Activated CD4-positive, alpha-beta T cell treated with anti-CD3 and anti-CD28 coated beads for 48 hours (primary cell): ENCODE measurements around the gene CRADD.
"Not testable (repeated sequence)": the region's sequence is repeated elsewhere in the genome, so short reads cannot be mapped to it uniquely, and the experiment has no call there.

Source experiments
- DNase-seq: peaks from one replicate; pipeline ENCODE4 v3.0.0-alpha.2; 2020

The CRADD gene

DNA sequence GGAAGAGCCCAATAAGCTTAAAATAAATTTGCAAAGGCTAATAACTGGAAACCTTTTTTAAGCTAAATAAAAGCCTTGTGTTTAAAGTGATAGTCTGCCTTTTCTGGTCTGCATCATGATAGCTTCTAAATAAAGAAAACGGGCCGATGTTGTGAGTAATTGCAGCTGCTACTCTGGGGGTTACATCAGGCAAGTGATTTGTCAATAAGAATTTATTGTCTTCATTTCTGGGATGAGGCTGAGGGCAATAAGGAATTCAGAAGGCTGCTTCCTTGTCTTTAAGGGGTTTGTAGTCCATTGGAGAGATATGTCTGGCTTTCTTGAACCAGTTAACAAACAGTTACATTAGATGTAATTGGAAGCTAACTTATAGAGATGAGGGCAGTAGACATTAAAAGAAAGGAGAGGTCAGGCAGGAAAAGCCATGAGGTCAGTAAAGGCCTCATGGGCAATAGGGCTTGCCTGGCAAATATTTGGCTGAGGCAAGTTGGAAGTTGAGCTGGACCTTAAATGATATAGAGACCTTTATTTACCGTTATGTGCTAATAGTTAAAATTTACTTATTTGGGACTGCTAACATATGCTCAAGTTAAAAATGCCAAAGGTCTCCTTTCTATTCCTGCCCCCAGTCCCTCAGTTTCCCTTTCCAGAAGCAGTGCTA lies 85.0 kb downstream of the CRADD start:
- no peak for DNase-seq

DNA sequence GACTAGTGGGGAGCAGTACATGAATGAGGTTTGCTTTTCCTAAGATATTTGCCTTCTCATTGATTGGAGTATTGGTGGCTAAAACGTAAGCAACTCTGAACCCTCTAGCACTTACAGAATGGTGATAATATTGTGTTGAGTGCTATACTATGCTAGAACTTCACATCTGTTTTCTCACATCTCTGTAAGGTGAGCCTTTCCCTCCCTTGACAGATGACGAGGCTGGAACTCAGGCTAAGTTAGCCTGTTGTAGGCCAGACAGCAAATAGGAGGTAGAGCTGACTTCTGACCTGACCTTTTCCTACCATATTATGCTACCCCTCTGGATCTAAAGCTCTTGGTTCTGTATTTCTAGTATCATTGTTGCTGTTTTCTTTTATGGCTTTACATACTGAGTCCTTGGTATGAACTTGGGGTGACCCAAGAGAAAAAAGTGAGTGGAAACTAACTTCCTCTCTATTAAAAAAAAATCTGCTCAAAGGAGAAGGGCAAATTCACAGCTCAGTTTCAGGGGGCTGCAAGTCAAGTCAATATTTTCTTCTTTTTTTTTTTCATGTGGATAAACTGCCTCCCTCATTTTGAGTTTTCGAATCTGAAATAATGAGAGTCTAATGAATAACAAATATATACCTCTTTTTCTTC lies 85.9 kb downstream of the CRADD start:
- no peak for DNase-seq

DNA sequence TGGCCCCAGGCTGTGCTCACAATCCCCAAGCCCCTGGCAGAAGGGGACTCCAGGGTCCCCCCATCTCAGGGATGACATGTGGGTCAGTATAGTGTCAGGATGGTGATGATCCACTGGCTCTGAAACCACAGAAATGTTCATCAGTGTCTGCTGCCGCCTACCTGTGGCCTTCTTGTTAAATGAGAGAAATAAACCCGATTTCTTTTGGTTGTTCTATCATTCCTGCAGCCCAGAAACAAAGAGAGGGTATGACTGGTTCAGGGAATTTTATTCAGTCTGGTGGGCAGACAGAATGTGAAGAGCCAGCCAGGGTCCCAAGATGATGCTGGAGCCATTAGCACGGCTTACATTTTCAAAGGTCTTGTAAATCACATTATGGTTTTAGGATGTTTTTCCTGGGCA lies 86.6 kb downstream of the CRADD start:
- no peak for DNase-seq

DNA sequence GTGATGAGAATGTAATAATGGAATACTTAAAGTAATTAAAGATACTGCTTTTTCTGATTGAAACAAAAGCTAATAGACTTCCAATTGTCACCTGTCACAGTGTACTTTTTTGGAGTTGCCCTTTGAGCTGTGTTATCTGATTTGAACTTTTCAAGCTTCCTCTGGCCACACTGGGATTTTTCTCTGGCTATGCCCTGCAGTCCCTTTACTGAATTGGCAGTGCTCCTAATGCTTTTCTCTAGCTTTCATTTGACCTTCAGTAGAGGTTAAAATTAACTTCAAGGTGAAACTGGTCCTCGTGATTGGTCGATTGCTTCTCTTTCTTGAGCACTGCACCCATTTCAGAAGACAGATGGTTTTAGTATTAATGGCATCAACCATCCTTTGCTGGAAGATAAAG lies 89.2 kb downstream of the CRADD start:
- DNase-seq, result no peak

DNA sequence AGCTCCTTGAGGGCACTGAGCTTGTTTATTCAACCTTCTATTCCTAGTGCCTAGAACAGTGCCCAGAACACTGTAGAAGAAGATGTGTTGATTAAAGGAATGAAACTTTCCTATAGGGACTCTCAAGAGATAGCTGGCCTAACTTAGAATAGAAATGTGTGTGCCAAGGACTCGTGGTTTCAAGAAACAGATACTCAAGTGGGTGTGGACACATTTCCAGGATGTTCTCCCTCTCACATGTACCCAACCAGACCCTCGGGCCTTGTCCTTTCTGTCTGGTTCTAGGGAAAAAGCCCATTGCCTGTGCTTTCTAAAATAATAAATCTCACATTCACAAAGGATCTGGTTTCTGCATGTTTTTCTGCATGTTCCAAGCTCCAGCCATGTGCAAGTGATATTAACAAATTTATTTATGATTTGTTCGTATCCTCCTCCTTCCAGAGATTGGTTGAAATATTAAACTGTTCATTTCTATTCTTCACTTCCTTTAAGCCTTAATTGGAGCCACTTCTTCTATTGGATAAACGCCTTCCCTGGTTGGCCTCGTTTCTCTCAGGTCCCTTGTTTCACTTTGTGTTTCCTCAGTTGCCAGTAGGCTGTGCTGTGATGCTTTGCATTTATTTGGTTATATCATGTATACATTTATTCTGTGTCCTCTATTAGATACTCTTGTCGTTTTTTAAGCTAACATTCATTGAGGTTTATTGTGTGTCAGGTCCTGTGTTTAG lies 89.8 kb downstream of the CRADD start:
- DNase-seq, result peak; percentile 45

DNA sequence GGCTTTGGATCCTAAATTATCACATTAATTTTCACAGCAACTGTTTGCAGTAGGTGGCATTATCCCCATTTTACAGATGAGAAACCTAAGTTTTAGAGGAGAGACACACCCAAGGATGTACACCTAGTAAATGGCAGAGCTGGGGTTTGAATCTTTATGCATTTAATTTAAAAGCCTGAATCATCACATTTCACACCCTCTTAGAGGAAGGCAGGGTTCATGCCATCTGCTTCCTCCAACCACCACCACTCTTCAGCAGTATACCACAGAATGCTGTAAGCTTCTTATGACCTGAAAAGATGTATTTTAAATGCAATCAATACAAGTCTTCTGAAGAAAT lies 90.3 kb downstream of the CRADD start:
- no peak for DNase-seq

DNA sequence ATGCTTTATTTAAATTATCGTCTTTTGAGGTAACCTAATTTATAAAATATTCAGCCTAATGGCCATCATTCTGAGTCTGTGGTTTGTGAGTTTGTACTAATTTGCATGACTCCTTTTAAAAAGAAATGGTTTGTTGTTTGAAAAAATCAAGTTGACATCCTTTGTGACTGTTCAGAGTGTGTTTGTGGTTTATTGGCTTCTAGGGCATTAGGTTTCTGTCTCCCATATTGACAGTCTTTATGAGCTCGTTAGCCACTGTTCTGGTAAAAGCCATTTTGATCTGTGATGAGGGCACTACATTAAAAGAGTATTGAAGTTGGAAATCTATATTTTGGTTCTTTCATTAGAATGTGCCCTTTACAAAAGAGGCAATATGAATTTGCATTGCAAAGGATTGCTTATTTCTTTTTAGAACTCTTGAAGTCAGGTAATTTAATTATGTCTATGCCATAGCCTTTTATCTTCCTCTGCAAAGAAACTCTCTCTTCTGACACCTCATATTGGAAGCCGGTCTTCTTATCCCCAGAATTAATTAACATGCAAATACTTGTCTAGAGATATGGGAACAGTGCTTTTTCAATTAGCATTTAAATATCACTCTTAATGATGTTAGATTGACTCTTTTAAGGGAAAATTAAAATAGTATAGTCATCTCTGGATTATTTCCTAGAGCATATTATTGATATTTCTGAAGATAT lies 95.0 kb downstream of the CRADD start:
- DNase-seq, result no peak

DNA sequence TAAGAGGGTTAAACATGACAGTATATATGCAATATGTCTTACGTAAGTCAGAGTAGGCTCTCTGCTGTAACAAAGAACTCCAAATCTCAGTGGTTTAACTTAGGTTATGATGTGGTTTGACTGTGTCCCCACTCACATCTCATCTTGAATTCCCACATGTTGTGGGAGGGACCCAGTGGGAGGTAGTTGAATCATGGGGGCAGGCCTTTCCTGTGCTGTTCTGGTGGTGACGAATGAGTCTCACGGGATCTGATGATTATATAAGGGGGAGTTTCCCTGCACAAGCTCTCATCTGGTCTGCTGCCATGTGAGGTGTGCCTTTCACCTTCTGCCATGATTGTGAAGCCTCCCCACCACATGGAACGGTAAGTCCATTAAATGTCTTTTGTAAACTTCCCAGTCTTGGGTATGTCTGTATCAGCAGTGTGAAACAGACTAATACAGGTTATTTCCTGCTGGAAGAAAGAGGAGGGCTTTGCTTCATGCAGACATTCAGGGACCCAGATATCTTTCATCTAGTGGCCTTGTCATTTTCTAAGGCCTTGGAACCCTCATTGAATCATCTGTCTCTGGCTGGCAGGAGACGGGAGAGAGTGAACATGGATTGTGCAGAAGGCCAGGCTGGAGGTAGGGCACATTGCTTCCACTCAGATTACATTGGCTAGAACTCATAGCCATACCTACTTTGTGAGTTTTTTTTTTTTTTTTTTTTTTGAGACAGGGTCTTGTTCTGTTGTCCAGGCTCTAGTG lies 96.1 kb downstream of the CRADD start:
- DNase-seq, result peak; percentile 61

DNA sequence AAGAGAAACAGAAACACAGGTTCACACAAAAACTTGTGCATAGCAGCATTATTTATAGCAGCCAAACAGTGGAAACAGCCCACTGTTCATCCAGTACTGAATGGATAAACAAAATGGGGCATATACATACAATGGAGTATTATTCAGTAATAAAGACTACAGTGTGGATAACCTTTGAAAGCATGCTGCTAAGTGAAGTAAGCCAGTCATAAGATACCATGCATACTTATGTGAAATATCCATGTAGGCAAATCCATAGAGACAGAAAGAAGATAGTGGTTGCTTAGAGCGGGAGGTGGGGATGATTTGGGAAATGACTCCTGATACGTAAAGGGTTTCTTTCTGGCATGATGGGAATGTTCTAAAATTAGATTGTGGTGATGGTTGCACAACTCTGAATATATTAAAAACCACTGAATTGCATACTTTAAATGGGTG lies 99.4 kb downstream of the CRADD start:
- DNase-seq, result no peak

DNA sequence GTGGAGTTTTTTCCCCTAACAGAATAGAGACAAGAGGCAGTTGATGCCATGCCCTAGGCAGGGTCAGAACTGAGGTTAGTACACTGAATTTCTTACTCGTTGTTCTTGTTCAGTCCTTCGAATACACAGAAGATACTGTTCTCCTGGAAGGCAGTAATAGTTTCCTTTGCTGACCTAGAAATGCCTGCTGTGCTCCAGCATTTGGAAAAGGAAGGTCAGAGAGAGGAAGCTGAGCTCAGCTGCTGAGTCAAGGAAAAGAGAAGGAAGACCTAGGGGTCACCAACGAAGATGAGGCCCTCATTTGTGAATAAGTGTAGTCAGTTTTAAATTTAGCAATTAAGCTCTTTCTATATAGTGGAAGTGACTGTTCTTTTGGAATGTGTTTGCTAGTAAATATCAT lies 100.1 kb downstream of the CRADD start:
- no peak for DNase-seq

DNA sequence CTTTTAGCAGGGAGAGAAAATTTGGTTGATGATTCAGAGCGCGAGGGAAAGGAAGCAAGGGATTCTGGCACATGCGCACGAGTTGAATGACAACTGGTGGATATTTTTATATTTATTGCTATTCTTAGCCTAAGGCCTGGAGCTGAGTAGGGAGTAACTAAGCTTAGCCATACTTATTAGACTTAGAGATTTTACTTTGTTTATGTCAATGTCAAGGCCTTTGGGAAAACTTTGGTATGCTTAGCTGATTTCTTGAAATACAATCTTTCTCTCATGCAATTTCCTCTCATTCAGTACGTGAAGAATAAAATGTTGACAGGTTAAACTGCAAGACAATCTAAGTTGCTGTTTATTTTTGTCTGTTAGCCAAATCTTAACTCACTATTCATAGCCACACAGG lies 101.1 kb downstream of the CRADD start:
- no peak for DNase-seq

DNA sequence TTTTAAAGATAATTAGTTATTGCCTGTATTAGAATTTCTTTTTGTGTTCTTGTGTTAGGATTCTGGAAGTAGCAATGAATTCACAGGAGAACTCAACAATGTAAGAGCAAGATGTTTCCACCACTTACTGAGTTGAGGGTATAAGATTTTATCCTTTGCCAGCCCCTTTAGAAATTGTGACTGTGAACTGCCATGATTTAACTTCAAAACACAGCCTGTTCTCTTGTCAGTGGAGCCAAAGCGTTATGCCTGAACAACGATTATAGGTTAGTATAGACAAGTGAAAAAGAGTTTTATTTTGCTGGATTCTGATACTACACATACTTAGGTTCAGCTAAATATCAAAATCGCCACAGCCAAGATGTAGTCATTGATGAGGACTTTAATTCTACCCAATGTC lies 101.6 kb downstream of the CRADD start:
- DNase-seq, result no peak

DNA sequence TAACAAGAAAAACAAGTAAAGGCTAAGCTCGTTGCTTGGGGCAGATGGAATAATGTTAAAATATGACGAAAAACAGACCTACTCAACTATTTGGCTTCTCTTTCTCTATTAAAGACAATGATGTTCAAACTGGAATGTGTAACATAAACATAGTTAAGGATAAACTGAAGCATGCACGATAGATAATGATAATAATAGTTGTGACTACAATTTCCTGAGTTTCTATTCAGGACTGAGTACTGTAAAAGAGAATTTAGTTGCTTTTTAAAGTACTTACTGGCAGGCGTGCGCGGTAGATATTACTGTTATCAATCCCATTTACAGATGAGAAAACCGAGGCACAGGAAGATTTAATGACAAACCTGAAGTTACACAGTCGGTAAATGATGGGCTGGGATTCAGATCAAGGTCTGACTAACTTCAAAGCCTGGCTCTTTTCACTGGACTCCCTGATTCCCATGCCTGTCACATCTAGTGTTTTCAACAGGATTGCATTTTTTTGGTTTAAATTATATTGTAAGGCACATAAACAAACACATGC lies 103.0 kb downstream of the CRADD start:
- no peak for DNase-seq

DNA sequence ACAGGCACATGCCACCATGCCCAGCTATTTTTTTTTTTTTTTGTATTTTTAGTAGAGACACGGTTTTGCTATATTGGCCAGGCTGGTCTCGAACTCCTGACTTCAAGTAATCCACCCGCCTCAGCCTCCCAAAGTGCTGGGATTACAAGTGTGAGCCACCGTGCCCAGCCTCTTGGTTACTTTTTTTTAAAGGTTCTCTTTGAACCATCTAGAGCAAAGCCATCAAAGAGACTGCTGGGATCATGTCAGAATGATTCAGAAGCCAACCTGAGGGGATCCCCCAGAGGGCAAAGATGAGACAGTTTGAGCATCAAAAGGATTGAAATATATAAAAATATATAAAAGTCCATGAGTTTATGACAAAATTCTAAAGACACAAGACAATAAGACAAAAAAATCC lies 103.7 kb downstream of the CRADD start:
- peak; percentile 58 for DNase-seq

DNA sequence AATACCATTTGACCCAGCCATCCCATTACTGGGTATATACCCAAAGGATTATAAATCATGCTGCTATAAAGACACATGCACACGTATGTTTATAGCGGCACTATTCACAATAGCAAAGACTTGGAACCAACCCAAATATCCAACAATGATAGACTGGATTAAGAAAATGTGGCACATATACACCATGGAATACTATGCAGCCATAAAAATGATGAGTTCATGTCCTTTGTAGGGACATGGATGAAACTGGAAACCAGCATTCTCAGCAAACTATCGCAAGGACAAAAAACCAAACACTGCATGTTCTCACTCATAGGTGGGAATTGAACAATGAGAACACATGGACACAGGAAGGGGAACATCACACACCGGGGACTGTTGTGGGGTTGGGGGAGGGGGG lies 104.8 kb downstream of the CRADD start:
- DNase-seq, result not testable (repeated sequence)

DNA sequence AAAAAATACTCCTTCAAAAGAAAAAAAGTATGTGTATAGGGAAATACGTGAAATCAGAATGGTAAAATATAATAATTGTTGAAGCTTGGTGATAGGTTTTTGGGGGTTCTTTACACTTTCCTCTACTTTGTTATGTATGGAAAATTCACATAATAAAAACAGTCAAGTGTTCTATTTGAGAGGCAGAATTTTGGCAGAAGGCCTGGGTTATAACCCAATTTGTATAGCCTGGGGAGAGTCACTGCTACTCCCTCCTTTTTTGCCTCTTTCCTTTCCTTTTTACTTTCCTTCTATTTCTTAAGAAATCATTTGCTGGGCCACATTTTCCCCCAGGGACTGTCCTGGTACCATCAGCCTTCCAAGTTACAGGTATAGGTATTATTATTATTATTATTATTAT lies 105.7 kb downstream of the CRADD start:
- DNase-seq, result no peak

DNA sequence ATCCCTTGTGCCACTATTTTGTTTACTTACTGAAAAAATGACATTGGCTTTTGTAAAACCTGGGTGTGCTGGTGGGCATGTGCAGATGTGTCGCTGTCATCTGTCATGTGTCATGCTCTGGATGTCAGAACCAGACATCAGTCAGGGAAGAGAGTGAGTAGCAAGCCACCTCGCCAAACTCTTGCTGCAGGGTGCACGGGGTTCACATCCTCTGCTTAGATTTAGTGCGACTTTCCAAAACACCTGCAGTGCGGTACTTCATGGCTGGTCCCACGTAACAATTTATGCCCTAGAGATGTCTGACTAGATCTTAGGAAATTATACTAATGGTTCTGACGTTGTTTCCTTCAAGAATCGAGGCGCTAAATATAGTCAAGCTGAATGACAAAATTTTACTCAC lies 106.7 kb downstream of the CRADD start:
- DNase-seq, result peak; percentile 65

DNA sequence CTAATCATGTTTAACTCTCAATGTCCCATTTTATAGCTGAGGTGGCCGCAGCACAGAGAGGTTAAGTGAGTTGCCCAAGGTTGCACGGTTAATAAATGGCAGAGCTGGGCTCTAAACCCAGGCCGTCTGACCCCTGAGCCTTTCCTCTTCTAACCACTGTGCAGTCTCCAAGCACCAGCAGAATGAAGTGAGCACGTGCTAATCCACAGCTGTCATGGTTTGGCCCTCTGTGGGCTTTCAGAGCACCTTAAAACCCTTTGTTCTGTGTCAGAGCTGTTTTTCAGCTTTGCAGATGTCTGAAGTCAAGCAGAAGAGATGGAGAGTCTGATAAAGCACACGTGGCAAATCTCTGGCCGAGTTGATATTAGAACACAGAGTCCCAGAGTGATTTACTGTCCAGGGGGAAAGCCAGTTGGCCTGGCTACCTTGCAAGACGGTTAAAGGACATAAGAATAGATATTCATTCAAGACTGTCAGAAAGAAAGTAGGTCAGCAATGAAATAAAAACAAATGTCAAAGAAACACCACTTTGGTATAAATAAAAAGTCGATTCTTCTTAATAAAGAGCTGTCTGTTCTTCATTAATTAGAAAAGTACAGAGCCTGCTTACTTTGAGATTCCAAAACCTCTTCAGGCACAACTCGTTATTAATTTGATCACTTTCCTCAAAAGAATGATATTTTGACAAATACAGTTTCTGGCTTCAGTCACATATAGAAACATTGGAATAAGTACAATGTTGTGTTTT lies 107.3 kb downstream of the CRADD start:
- peak; percentile 37 for DNase-seq

DNA sequence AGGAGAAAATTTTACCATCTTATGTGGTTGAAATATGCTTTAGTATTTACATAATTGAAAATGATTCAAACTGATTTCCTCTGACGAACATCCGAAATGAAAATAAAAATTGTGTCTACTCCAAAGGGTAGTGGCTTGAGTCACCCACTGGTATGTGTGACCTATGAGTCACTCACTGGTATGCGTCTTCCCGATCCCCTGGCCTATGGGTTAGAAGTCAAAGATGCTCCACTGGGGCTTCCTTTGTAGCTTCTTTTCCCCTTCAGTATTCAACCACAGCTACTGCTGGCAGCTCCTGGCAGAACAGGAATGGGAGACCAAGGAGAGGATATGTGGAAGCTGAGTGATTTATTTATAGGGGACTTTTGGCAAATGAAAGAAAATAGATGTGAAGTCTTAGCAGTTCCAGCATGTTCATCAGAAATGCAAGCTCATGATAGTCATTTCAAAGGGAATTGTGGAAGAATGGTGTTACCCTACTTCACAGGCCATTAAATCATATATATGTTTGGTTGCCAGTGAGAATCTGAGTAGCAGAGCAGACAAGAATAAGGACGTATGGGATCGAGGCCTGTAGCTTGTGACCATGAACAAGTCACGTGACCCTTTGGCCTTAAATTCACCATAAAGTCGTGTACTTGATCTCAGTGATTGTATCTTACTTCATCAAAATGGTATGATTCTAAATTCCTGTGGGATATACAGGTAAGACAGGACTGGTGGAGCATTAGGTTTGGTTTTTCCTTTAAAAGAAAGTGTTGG lies 108.3 kb downstream of the CRADD start:
- DNase-seq, result peak; percentile 62

DNA sequence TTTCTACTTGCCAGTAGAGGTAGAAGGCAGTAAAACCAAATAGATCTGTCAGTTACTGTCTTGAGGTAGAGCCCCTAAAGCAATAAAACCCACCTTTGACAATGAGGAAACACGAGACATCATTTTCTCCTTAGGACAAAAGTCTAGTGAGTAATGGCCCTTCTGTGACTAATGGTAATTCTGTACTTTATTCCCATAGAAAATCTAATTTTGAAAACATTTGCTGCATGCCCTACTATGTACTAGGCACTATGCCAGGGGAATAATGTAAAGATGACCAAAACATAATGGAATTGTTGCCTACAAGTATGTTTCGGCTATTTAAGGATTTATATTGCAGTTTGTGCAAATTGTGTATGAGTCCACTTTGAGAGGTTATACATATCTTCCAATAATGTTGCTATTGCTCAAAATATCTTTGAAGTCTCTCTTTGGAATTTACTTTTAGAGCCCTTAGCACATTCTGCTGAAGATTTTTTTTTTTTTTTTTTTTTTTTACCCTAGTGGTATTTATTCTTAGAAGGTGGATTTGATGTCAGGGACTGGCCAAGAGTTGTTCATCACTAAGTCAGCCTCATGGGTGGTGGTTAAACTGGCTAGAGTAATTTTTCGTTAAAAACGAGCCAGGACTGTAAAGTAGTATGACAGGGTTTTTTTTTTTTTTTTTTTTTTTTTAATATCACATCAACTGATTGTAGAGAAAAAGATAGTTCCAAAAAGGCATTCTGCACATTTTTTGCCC lies 109.7 kb downstream of the CRADD start:
- DNase-seq, result no peak
